ENCODE data around the gene FAM241B. TPM values are rescaled to one million over a fixed set of nuclear protein-coding genes. Genes with fewer than 3 reads are reported as not detected.

The FAM241B gene
- polyA plus RNA-seq, 1 of the 3 experiments (the other 2 are of a cell fraction) = 16.0 TPM

DNA sequence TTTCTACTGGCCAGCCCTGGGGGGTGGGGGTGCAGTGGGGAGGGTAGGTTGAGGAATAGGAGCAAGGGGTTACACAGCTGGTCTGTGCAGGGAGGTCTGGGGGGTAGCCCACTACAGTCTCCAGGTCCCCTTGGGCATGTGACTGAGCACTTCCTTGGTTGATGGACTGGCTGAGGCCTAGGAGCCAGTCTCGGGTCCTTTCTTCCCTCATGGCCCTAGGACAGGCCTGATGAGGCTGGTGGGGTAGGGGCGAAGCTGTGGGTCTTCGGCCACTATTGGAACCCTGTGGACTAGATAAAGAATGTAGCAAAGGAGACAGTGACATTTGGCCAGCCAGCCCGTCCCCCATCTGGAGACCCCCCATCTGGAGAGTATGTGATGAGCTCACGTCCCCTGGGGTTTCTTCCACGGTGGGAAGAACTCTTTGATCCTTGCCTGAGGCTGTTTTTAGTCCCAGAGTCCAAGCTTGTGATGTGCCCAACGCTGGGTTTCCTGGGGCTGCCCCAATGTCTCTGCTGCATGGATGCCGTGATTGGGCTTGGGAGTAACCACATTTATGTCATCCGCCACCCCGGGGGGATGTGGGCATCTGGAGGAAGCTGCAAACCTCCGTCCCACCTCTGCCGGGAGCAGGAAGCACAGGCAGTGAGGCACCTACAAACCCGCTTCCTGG is 20.7 kb downstream of the FAM241B start:
- no peak overlapping the region for H3K4me3 ChIP-seq (ENCODE audit: low read depth in 2 of 2, low read length in 1 of 2)
- no peak overlapping the region for H3K27ac ChIP-seq (ENCODE audit: low read depth in 2 of 2, low read length in 1 of 2)
- no peak for DNase-seq
- no peaks in the 10 kb centered on the region for H3K79me2 ChIP-seq (ENCODE audit: insufficient read depth)
- POLR2A ChIA-PET = no interaction called here
- TF ChIP-seq, protein P1, sequence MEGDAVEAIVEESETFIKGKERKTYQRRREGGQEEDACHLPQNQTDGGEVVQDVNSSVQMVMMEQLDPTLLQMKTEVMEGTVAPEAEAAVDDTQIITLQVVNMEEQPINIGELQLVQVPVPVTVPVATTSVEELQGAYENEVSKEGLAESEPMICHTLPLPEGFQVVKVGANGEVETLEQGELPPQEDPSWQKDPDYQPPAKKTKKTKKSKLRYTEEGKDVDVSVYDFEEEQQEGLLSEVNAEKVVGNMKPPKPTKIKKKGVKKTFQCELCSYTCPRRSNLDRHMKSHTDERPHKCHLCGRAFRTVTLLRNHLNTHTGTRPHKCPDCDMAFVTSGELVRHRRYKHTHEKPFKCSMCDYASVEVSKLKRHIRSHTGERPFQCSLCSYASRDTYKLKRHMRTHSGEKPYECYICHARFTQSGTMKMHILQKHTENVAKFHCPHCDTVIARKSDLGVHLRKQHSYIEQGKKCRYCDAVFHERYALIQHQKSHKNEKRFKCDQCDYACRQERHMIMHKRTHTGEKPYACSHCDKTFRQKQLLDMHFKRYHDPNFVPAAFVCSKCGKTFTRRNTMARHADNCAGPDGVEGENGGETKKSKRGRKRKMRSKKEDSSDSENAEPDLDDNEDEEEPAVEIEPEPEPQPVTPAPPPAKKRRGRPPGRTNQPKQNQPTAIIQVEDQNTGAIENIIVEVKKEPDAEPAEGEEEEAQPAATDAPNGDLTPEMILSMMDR (IDR thresholded peaks at IDR 0.05) = no peak
- TF ChIP-seq MEF2A (IDR thresholded peaks at IDR 0.05; ENCODE audit: borderline replicate concordance, low read depth) (no peak), EZH2phosphoT487 (IDR thresholded peaks at IDR 0.05; ENCODE audit: borderline replicate concordance, low read depth) (no peak), RXRA (IDR thresholded peaks at IDR 0.05; ENCODE audit: borderline replicate concordance, low read depth) (no peak), FOXM1 (IDR thresholded peaks at IDR 0.05; ENCODE audit: low read depth) (no peak), MXI1 (IDR thresholded peaks at IDR 0.05; ENCODE audit: low read depth, low read length) (no peak), NRF1 (IDR thresholded peaks at IDR 0.05; ENCODE audit: low read depth, low read length) (no peak), ELF1 (IDR thresholded peaks at IDR 0.05) (no peak), FOXJ3 (CRISPR knock-in tag; IDR thresholded peaks at IDR 0.05) (no peak), TAF1 (IDR thresholded peaks at IDR 0.05; ENCODE audit: borderline replicate concordance, low read depth, low read length) (no peak), TCF12 (IDR thresholded peaks at IDR 0.05) (no peak), YY1 (IDR thresholded peaks at IDR 0.05; ENCODE audit: low read depth) (no peak)
- TF ChIP-seq, protein P2, sequence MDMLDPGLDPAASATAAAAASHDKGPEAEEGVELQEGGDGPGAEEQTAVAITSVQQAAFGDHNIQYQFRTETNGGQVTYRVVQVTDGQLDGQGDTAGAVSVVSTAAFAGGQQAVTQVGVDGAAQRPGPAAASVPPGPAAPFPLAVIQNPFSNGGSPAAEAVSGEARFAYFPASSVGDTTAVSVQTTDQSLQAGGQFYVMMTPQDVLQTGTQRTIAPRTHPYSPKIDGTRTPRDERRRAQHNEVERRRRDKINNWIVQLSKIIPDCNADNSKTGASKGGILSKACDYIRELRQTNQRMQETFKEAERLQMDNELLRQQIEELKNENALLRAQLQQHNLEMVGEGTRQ (IDR thresholded peaks at IDR 0.05; ENCODE audit: borderline replicate concordance, low read depth, low read length) = no peak
- TF ChIP-seq, protein P3, sequence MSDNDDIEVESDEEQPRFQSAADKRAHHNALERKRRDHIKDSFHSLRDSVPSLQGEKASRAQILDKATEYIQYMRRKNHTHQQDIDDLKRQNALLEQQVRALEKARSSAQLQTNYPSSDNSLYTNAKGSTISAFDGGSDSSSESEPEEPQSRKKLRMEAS (IDR thresholded peaks at IDR 0.05; ENCODE audit: low read depth) = no peak
- peaks cover 14% of the 10 kb centered on the region; the same call in 1 of the 2 replicates for H3K27me3 ChIP-seq (ENCODE audit: insufficient read depth)
- no peak overlapping the region for H2AFZ ChIP-seq (ENCODE audit: low read depth)
- no peaks in the 10 kb centered on the region for H3F3A ChIP-seq (replicated peaks; ENCODE audit: insufficient read depth)
- no peaks in the 10 kb centered on the region for H4K20me1 ChIP-seq (ENCODE audit: insufficient read depth)
- CTCF ChIA-PET = interaction anchor here (0.7 to 22.1 kb wide), 11 partner anchors 6 to 264 kb away, joined by 3 to 571 read pairs (median 3); no protein-coding TSS in a partner anchor
- no peaks in the 10 kb centered on the region for H3K36me3 ChIP-seq (replicated peaks in 1 of 2; ENCODE audit: control insufficient read depth in 1 of 2, insufficient read depth in 2 of 2, low read length in 1 of 2)
- no peaks in the 10 kb centered on the region for H3K9me2 ChIP-seq
- H3K4me1 ChIP-seq (ENCODE audit: control insufficient read depth in 1 of 2, insufficient read depth in 2 of 2, low read depth in 1 of 2, low read length in 1 of 2) = peaks cover 0 to 7% of the 10 kb centered on the region in 2 experiments; a peak in 1 of 4 replicates
- no peak overlapping the region for H3K9ac ChIP-seq
- WGBS (ENCODE audit: low lambda C conversion rate) = 58% methylated on average over 9 of the region's 13 CpGs
- no peak overlapping the region for H3K4me2 ChIP-seq
- H3K9me3 ChIP-seq = no peaks in the 10 kb centered on the region

DNA sequence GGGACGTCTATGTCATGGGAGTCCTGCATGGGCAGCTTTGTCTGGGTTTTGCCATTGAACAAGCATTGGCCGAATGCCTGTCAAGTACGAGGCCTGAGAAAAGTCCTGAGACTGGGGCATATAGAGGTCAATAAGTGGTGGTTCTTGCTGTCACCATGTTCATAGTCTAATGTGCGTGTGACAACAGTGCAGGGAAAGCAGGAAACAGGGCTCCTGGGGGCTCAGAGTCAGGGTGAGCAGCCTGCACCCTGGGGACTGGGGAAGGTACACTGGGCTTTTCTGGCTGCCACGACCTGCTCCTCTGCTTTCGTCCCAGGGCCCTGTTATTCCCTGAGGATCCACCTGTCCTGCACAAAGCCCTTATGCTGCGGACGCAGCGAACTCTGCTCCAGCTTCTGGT is 21.3 kb downstream of the FAM241B start:
- no peaks in the 10 kb centered on the region for H3K36me3 ChIP-seq (replicated peaks in 1 of 2; ENCODE audit: control insufficient read depth in 1 of 2, insufficient read depth in 2 of 2, low read length in 1 of 2)
- H2AFZ ChIP-seq (ENCODE audit: low read depth) = no peak overlapping the region
- no peak overlapping the region for H3K9ac ChIP-seq
- no peaks in the 10 kb centered on the region for H3K79me2 ChIP-seq (ENCODE audit: insufficient read depth)
- no peaks in the 10 kb centered on the region for H3F3A ChIP-seq (replicated peaks; ENCODE audit: insufficient read depth)
- H4K20me1 ChIP-seq (ENCODE audit: insufficient read depth) = no peaks in the 10 kb centered on the region
- no peak overlapping the region for H3K4me2 ChIP-seq
- H3K9me3 ChIP-seq = no peaks in the 10 kb centered on the region
- H3K27ac ChIP-seq (ENCODE audit: low read depth in 2 of 2, low read length in 1 of 2) = no peak overlapping the region
- WGBS (ENCODE audit: low lambda C conversion rate) = 59% methylated on average over 7 of the region's 9 CpGs
- H3K9me2 ChIP-seq = no peaks in the 10 kb centered on the region
- DNase-seq = no peak
- TF ChIP-seq JUND (IDR thresholded peaks at IDR 0.05) (no peak), SMC3 (IDR thresholded peaks at IDR 0.05; ENCODE audit: low read depth, low read length) (no peak), TAF1 (IDR thresholded peaks at IDR 0.05; ENCODE audit: borderline replicate concordance, low read depth, low read length) (no peak), FOSL2 (IDR thresholded peaks at IDR 0.05; ENCODE audit: borderline replicate concordance, low read depth) (no peak), MXI1 (IDR thresholded peaks at IDR 0.05; ENCODE audit: low read depth, low read length) (no peak), TCF12 (IDR thresholded peaks at IDR 0.05) (no peak), RFX5 (IDR thresholded peaks at IDR 0.05; ENCODE audit: low read length) (no peak), EZH2phosphoT487 (IDR thresholded peaks at IDR 0.05; ENCODE audit: borderline replicate concordance, low read depth) (no peak), FOXJ3 (CRISPR knock-in tag; IDR thresholded peaks at IDR 0.05) (no peak)
- TF ChIP-seq, protein P2 (IDR thresholded peaks at IDR 0.05; ENCODE audit: borderline replicate concordance, low read depth, low read length) = no peak
- H3K27me3 ChIP-seq (ENCODE audit: insufficient read depth) = peaks cover 14% of the 10 kb centered on the region; the same call in 1 of the 2 replicates
- ChIA-PET POLR2A (no interaction called here), CTCF (interaction anchor here (1.1 to 22.1 kb wide), 9 partner anchors 7 to 264 kb away, joined by 3 to 571 read pairs (median 3); no protein-coding TSS in a partner anchor)
- H3K4me3 ChIP-seq (ENCODE audit: low read depth in 2 of 2, low read length in 1 of 2) = no peak overlapping the region
- H3K4me1 ChIP-seq (ENCODE audit: control insufficient read depth in 1 of 2, insufficient read depth in 2 of 2, low read depth in 1 of 2, low read length in 1 of 2) = peaks cover 0 to 5% of the 10 kb centered on the region in 2 experiments; a peak in 1 of 4 replicates

Data from SK-N-SH (cell line).